RPMI7951 (cell line): ENCODE data around the gene MTFR1L. TPM values are rescaled to one million over a fixed set of nuclear protein-coding genes. Genes with fewer than 3 reads are reported as not detected.

Experiments used
- DNase-seq: peaks from one replicate; pipeline ENCODE4 v3.0.0-alpha.2; 2012; ENCODE audit warnings: low read depth
- total RNA-seq: library from RNA; depleted of rRNA; stranded (reverse); fragments of >200 nt; shearing (Covaris generic); gene quantifications from 2 replicates; pipeline ENCODE4 v1.2.3, GENCODE V29; 2014

Gene MTFR1L
- total RNA-seq, 1 experiment from 2014 or later, result 56.4 TPM

GRCh38 chr1:25807480-25808390, 12.0 kb upstream of the MTFR1L start:
- no peak for DNase-seq

GRCh38 chr1:25808481-25809244, 11.1 kb upstream of the MTFR1L start:
- no peak for DNase-seq

GRCh38 chr1:25809283-25809926, 10.3 kb upstream of the MTFR1L start:
- DNase-seq, result no peak

GRCh38 chr1:25809929-25810328, 9.8 kb upstream of the MTFR1L start:
- no peak for DNase-seq

- DNase-seq, result peak; percentile 49
Observed at GRCh38 chr1:25810341-25811299, 9.1 kb upstream of the MTFR1L start.

- no peak for DNase-seq
Observed at GRCh38 chr1:25811384-25812082, 8.2 kb upstream of the MTFR1L start.

GRCh38 chr1:25813071-25813733, 6.6 kb upstream of the MTFR1L start:
- DNase-seq, result no peak

- DNase-seq, result no peak
Observed at GRCh38 chr1:25813734-25814471, 5.9 kb upstream of the MTFR1L start.

GRCh38 chr1:25814549-25815087, 5.1 kb upstream of the MTFR1L start:
- no peak for DNase-seq

GRCh38 chr1:25815208-25816111, 4.3 kb upstream of the MTFR1L start:
- DNase-seq, result no peak

GRCh38 chr1:25816112-25816718, 3.5 kb upstream of the MTFR1L start:
- DNase-seq, result no peak

- DNase-seq, result no peak
Observed at GRCh38 chr1:25817840-25818501, 1.8 kb upstream of the MTFR1L start.

- DNase-seq, result no peak
Observed at GRCh38 chr1:25818569-25818968, 1.2 kb upstream of the MTFR1L start.

- peak; percentile 72 for DNase-seq
Observed at GRCh38 chr1:25820247-25821111, 725 bp downstream of the MTFR1L start.

GRCh38 chr1:25821112-25821476, 1.3 kb downstream of the MTFR1L start:
- DNase-seq, result no peak

- peak; percentile 28 for DNase-seq
Observed at GRCh38 chr1:25821630-25822091, 1.9 kb downstream of the MTFR1L start.
